Measurements from ENCODE around the gene ERI3.

DNA sequence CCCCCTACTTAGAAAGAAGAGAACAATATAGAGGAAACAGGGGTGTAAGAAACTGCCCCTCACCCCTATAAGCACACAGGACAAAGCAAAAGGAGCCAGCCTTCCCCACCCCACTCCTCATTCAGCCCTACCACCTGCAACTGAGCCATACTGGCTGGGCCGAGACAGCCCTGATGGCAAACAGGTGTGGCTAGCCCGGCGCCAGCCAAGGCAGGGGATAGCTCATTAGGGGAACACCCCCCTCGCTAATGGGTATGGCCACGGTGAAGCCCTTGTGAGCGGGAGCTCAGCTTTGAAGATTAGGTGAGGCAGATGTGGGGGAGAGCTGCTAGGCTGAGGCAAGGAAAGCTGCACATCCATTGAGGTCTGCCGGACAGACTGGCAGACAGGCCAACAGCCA, 65.5 kb downstream of the ERI3 start:
- no peak for TF ChIP-seq EZH2phosphoT487 (conservative IDR thresholded peaks at IDR 0.05; ENCODE audit: low read length)
- TF ChIP-seq, protein P1, sequence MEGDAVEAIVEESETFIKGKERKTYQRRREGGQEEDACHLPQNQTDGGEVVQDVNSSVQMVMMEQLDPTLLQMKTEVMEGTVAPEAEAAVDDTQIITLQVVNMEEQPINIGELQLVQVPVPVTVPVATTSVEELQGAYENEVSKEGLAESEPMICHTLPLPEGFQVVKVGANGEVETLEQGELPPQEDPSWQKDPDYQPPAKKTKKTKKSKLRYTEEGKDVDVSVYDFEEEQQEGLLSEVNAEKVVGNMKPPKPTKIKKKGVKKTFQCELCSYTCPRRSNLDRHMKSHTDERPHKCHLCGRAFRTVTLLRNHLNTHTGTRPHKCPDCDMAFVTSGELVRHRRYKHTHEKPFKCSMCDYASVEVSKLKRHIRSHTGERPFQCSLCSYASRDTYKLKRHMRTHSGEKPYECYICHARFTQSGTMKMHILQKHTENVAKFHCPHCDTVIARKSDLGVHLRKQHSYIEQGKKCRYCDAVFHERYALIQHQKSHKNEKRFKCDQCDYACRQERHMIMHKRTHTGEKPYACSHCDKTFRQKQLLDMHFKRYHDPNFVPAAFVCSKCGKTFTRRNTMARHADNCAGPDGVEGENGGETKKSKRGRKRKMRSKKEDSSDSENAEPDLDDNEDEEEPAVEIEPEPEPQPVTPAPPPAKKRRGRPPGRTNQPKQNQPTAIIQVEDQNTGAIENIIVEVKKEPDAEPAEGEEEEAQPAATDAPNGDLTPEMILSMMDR (IDR thresholded peaks at IDR 0.05; ENCODE audit: insufficient read depth, low read length, poor library complexity, severe bottlenecking), result no peak

Data from SU-DHL-6 (cell line).